ENCODE results near the gene JAKMIP1.
A peak's percentile ranks its signal among the peaks of the same experiment; 100 is the strongest.

JAKMIP1 gene

GRCh38 chr4:6121276-6121850 is 79.0 kb downstream of the JAKMIP1 start:
- H3K4me3 Mint-ChIP-seq, result no peak overlapping the region
- H3K36me3 Mint-ChIP-seq (ENCODE audit: insufficient read depth), result peaks cover 6% of the 10 kb centered on the region
- H3K4me1 Mint-ChIP-seq, result peaks cover 6% of the 10 kb centered on the region
- ATAC-seq (replicated peaks; ENCODE audit: extremely low read depth, poor library complexity, severe bottlenecking) (no peak), DNase-seq (ENCODE audit: low spot score in 2 of 2) (no peak)
- no peaks in the 10 kb centered on the region for H3K9me3 Mint-ChIP-seq
- H3K27me3 Mint-ChIP-seq, result no peaks in the 10 kb centered on the region
- no peak overlapping the region for H3K27ac Mint-ChIP-seq (ENCODE audit: low read depth)

DNA sequence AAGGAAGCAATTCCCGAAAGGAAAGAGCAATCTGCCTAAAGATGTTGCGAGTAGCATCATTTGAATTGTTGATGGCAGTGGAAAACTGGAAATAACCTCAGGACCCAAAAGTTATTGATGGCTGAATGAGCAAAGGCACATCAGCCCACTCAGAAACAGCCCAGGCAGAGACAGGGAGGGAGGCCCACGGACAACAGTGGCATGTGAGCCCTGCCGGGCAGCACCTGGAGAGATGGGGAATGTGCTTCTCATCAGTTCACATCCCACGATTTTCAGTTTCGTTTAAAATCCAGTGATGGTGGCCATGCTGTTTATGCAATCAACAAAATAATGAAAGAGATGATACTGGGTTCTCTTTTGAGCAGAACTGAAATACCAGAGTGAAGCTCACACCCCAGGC is 80.0 kb downstream of the JAKMIP1 start:
- H3K27me3 Mint-ChIP-seq, result no peaks in the 10 kb centered on the region

GRCh38 chr4:6119507-6120020 is 80.8 kb downstream of the JAKMIP1 start:
- Mint-ChIP-seq H3K27me3 (no peaks in the 10 kb centered on the region), H3K36me3 (ENCODE audit: insufficient read depth) (peaks cover 6% of the 10 kb centered on the region), H3K4me1 (peaks cover 6% of the 10 kb centered on the region), H3K27ac (ENCODE audit: low read depth) (peak overlapping the region; percentile 79), H3K9me3 (no peaks in the 10 kb centered on the region), H3K4me3 (no peak overlapping the region)
- ATAC-seq (replicated peaks; ENCODE audit: extremely low read depth, poor library complexity, severe bottlenecking) (no peak), DNase-seq (ENCODE audit: low spot score in 2 of 2) (no peak)

More for the DNA sequence above, 80.0 kb downstream of the JAKMIP1 start:
- Mint-ChIP-seq H3K27ac (ENCODE audit: low read depth) (no peak overlapping the region), H3K4me3 (no peak overlapping the region), H3K4me1 (peaks cover 6% of the 10 kb centered on the region), H3K36me3 (ENCODE audit: insufficient read depth) (peaks cover 6% of the 10 kb centered on the region), H3K9me3 (no peaks in the 10 kb centered on the region)
- no peak for ATAC-seq (replicated peaks; ENCODE audit: extremely low read depth, poor library complexity, severe bottlenecking)
- no peak for DNase-seq (ENCODE audit: low spot score in 2 of 2)

DNA sequence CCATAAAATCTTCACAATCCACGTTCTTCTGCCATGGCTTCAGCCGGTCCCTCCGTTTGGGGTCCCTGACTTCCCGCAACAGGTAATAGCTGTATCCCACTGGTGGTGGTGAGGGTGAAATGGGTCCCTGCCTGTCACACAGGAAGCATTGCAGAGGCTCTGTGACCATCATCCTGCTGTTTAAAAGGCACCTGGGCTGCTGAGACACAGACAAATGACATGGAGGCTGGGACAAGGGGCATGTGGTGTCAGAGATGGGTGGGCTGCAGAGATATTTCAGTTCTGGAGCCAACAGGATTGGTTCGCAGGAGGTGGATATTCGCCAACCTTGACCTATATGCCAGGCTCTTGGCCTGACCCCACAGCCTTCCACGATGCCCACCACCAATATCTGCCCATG is 82.1 kb downstream of the JAKMIP1 start:
- no peaks in the 10 kb centered on the region for H3K9me3 Mint-ChIP-seq
- H3K27me3 Mint-ChIP-seq, result no peaks in the 10 kb centered on the region
- peaks cover 7% of the 10 kb centered on the region for H3K36me3 Mint-ChIP-seq (ENCODE audit: insufficient read depth)
- ATAC-seq (replicated peaks; ENCODE audit: extremely low read depth, poor library complexity, severe bottlenecking), result no peak
- H3K4me1 Mint-ChIP-seq, result peaks cover 12% of the 10 kb centered on the region
- no peak overlapping the region for H3K4me3 Mint-ChIP-seq
- DNase-seq (ENCODE audit: low spot score in 2 of 2), result no peak
- H3K27ac Mint-ChIP-seq (ENCODE audit: low read depth), result no peak overlapping the region

DNA sequence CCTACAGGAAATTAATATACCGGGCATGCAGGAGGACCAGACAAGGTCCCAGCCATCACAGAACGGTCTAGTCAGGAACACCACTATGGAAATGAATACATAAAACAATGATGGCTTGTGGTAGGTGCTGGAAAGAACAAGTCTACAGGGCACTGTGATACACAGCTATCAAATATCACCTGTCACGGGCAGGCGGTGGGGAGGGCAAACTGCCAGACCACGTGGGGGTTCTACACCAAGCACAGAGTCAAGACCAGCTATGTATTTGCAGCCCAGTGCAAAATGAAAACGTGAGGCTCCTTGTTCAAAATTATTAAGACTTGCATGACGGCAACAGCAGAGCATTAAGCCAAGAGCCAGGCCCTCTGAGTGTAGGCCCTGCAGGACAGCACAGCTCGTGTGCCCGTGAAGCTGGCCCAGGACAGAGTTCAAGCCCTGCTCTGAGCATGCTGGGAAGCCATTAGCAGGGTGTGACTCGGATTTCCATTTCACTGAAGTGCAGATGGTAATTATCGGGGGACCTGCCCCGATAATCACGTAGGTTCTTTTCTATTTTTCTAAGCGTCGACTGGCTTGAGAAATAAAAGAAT is 83.6 kb downstream of the JAKMIP1 start:
- H3K27ac Mint-ChIP-seq (ENCODE audit: low read depth), result no peak overlapping the region
- H3K4me1 Mint-ChIP-seq, result peaks cover 12% of the 10 kb centered on the region
- no peaks in the 10 kb centered on the region for H3K27me3 Mint-ChIP-seq
- no peak overlapping the region for H3K4me3 Mint-ChIP-seq
- DNase-seq (ENCODE audit: low spot score in 2 of 2) (no peak), ATAC-seq (replicated peaks; ENCODE audit: extremely low read depth, poor library complexity, severe bottlenecking) (no peak)
- H3K9me3 Mint-ChIP-seq, result no peaks in the 10 kb centered on the region
- H3K36me3 Mint-ChIP-seq (ENCODE audit: insufficient read depth), result peaks cover 7% of the 10 kb centered on the region

GRCh38 chr4:6115746-6116586 is 84.4 kb downstream of the JAKMIP1 start:
- no peak overlapping the region for H3K4me3 Mint-ChIP-seq
- ATAC-seq (replicated peaks; ENCODE audit: extremely low read depth, poor library complexity, severe bottlenecking), result no peak
- H3K4me1 Mint-ChIP-seq, result peaks cover 12% of the 10 kb centered on the region

DNA sequence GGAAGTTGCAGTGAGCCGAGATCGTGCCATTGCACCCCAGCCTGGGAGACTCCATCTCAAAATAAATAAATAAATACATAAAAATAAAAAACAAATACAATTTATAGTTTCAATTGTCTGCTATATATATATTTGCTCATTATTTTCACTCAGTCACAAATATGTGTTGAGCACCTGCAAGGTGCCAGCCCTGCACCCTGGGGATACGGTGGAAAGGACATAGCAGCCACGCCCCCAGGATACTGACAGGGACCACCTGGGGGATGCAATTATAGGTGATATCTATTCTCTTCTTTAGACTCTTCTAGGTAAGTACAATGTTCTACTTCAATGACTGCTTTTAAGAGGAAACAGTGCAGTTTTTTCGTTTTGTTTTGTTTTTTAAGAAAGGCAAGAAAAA is 85.0 kb downstream of the JAKMIP1 start:
- Mint-ChIP-seq H3K4me1 (peaks cover 12% of the 10 kb centered on the region), H3K36me3 (ENCODE audit: insufficient read depth) (peaks cover 7% of the 10 kb centered on the region), H3K27ac (ENCODE audit: low read depth) (no peak overlapping the region), H3K4me3 (no peak overlapping the region), H3K27me3 (no peaks in the 10 kb centered on the region), H3K9me3 (no peaks in the 10 kb centered on the region)
- ATAC-seq (replicated peaks; ENCODE audit: extremely low read depth, poor library complexity, severe bottlenecking) (no peak), DNase-seq (ENCODE audit: low spot score in 2 of 2) (no peak)

More at GRCh38 chr4:6115746-6116586, 84.4 kb downstream of the JAKMIP1 start:
- H3K27ac Mint-ChIP-seq (ENCODE audit: low read depth), result no peak overlapping the region
- no peaks in the 10 kb centered on the region for H3K27me3 Mint-ChIP-seq
- peaks cover 7% of the 10 kb centered on the region for H3K36me3 Mint-ChIP-seq (ENCODE audit: insufficient read depth)
- DNase-seq (ENCODE audit: low spot score in 2 of 2), result no peak
- no peaks in the 10 kb centered on the region for H3K9me3 Mint-ChIP-seq

DNA sequence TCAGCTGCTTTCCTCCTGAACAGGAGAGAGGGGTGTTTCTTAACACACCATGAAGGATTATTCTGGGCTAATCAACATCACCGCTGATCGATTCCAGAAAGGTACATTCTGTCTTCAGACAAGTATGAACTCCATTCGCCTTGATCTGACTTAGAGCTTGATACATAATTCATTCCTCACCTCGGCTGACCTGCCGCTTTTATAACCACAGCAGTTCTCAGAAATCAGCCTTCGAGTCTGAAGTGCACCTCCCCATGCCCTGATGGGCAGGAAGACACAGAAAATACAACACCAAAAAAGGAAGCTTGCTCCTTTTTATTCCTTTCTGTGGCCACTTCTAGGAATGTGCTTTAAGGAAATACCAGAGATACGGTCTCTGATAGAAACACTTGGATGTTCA is 85.7 kb downstream of the JAKMIP1 start:
- Mint-ChIP-seq H3K36me3 (ENCODE audit: insufficient read depth) (peaks cover 5% of the 10 kb centered on the region), H3K4me3 (no peak overlapping the region), H3K27me3 (no peaks in the 10 kb centered on the region), H3K27ac (ENCODE audit: low read depth) (no peak overlapping the region), H3K9me3 (no peaks in the 10 kb centered on the region), H3K4me1 (peaks cover 9% of the 10 kb centered on the region)
- ATAC-seq (replicated peaks; ENCODE audit: extremely low read depth, poor library complexity, severe bottlenecking) (no peak), DNase-seq (ENCODE audit: low spot score in 2 of 2) (no peak)

- Mint-ChIP-seq H3K9me3 (no peaks in the 10 kb centered on the region), H3K4me3 (no peak overlapping the region), H3K4me1 (peaks cover 6% of the 10 kb centered on the region), H3K27me3 (no peaks in the 10 kb centered on the region), H3K27ac (ENCODE audit: low read depth) (peak overlapping the region; percentile 56), H3K36me3 (ENCODE audit: insufficient read depth) (peaks cover 7% of the 10 kb centered on the region)
- ATAC-seq (replicated peaks; ENCODE audit: extremely low read depth, poor library complexity, severe bottlenecking), result no peak
- DNase-seq (ENCODE audit: low spot score in 2 of 2), result no peak
Measured at GRCh38 chr4:6114181-6114580, 86.2 kb downstream of the JAKMIP1 start.

GRCh38 chr4:6113641-6114040 is 86.7 kb downstream of the JAKMIP1 start:
- ATAC-seq (replicated peaks; ENCODE audit: extremely low read depth, poor library complexity, severe bottlenecking) (no peak), DNase-seq (ENCODE audit: low spot score in 2 of 2) (no peak)
- Mint-ChIP-seq H3K27ac (ENCODE audit: low read depth) (peak overlapping the region; percentile 56), H3K36me3 (ENCODE audit: insufficient read depth) (peaks cover 10% of the 10 kb centered on the region), H3K4me3 (no peak overlapping the region), H3K27me3 (no peaks in the 10 kb centered on the region), H3K4me1 (peaks cover 6% of the 10 kb centered on the region), H3K9me3 (no peaks in the 10 kb centered on the region)

- no peak overlapping the region for H3K4me3 Mint-ChIP-seq
- no peak overlapping the region for H3K27ac Mint-ChIP-seq (ENCODE audit: low read depth)
- H3K36me3 Mint-ChIP-seq (ENCODE audit: insufficient read depth), result peaks cover 12% of the 10 kb centered on the region
- peaks cover 8% of the 10 kb centered on the region for H3K4me1 Mint-ChIP-seq
- no peak for DNase-seq (ENCODE audit: low spot score in 2 of 2)
- no peaks in the 10 kb centered on the region for H3K9me3 Mint-ChIP-seq
- ATAC-seq (replicated peaks; ENCODE audit: extremely low read depth, poor library complexity, severe bottlenecking), result no peak
- H3K27me3 Mint-ChIP-seq, result no peaks in the 10 kb centered on the region
Measured at GRCh38 chr4:6112606-6113290, 87.6 kb downstream of the JAKMIP1 start.

GRCh38 chr4:6111354-6111960 is 88.9 kb downstream of the JAKMIP1 start:
- no peak for ATAC-seq (replicated peaks; ENCODE audit: extremely low read depth, poor library complexity, severe bottlenecking)
- no peaks in the 10 kb centered on the region for H3K9me3 Mint-ChIP-seq
- H3K36me3 Mint-ChIP-seq (ENCODE audit: insufficient read depth), result peaks cover 12% of the 10 kb centered on the region
- H3K27me3 Mint-ChIP-seq, result no peaks in the 10 kb centered on the region
- H3K4me3 Mint-ChIP-seq, result no peak overlapping the region
- DNase-seq (ENCODE audit: low spot score in 2 of 2), result no peak
- no peak overlapping the region for H3K27ac Mint-ChIP-seq (ENCODE audit: low read depth)
- peaks cover 13% of the 10 kb centered on the region for H3K4me1 Mint-ChIP-seq

All from central memory CD8-positive, alpha-beta T cell (primary cell).